H1 (cell line): ENCODE results near the gene PAX6. TPM values are rescaled to one million over a fixed set of nuclear protein-coding genes. Genes with fewer than 3 reads are reported as not detected.

Experiments used
- CTCF ChIA-PET: fragments of 300-600 bp; sonication (Branson Sonifier 250); formaldehyde crosslinking; loops from one replicate; lab custom pipeline; 2021; ENCODE audit not compliant: partially characterized antibody; lab: Charles Lee
- POLR2A ChIA-PET: fragments of 300-600 bp; sonication (Branson Sonifier 250); formaldehyde crosslinking; loops from one replicate; lab custom pipeline; 2021; ENCODE audit warnings: inconsistent platforms; ENCODE audit not compliant: partially characterized antibody; lab: Charles Lee
- DNase-seq, 2 experiments: peaks; one replicate each; pipeline versions ENCODE4 v3.0.0 to v3.0.0-alpha.2; 2010 to 2022; ENCODE audit warnings: low spot score in 2 of 2, low read depth in 1 of 2, mixed read lengths in 1 of 2
- FAIRE-seq: peaks from 2 replicates; lab custom pipeline; 2011; peaks lifted over from hg19 to GRCh38; lab: Jason Lieb, UNC
- H2AFZ ChIP-seq: 2 replicates; pipeline ENCODE4 v1.8.1; 2012; ENCODE audit warnings: low read length, inconsistent platforms
- H2AK5ac ChIP-seq: 2 replicates; pipeline ENCODE4 v1.6.1; 2013; ENCODE audit warnings: low read depth, low read length
- H2BK120ac ChIP-seq: replicated peaks from 2 replicates; pipeline ENCODE3; 2013; ENCODE audit warnings: low read depth, low read length, inconsistent platforms
- H2BK12ac ChIP-seq: 2 replicates; pipeline ENCODE4 v1.6.1; 2013; ENCODE audit warnings: low read depth, low read length
- H2BK15ac ChIP-seq: 2 replicates; pipeline ENCODE4 v1.6.1; 2013; ENCODE audit warnings: low read length
- H2BK20ac ChIP-seq: 2 replicates; pipeline ENCODE4 v1.6.1; 2013; ENCODE audit warnings: low read length
- H2BK5ac ChIP-seq: 2 replicates; pipeline ENCODE4 v1.6.1; 2013; ENCODE audit warnings: low read depth, low read length
- H3K14ac ChIP-seq: 2 replicates; pipeline ENCODE4 v1.6.1; 2013; ENCODE audit warnings: inconsistent platforms; ENCODE audit not compliant: insufficient read length
- H3K18ac ChIP-seq: 2 replicates; pipeline ENCODE4 v1.6.1; 2013; ENCODE audit warnings: low read length; ENCODE audit errors: extremely low read depth
- H3K23ac ChIP-seq: 2 replicates; pipeline ENCODE4 v1.6.1; 2013; ENCODE audit warnings: inconsistent platforms; ENCODE audit not compliant: insufficient read length
- H3K23me2 ChIP-seq: 2 replicates; pipeline ENCODE4 v1.6.1; 2013; ENCODE audit warnings: low read depth, low read length
- H3K27ac ChIP-seq: 2 replicates; pipeline ENCODE4 v1.6.1; 2011; ENCODE audit warnings: low read depth, low read length, inconsistent platforms
- H3K27me3 ChIP-seq, 4 experiments: replicated peaks in 1 of 4; 1 replicate in 1 of 4; 2 replicates in 3 of 4; pipeline versions ENCODE4 v1.6.1 to v1.8.1; 2011 to 2013; ENCODE audit warnings: low read length in 3 of 4, mild to moderate bottlenecking in 3 of 4, inconsistent platforms in 2 of 4, mixed read lengths in 2 of 4, moderate library complexity in 1 of 4; ENCODE audit not compliant: control insufficient read depth in 3 of 4, insufficient read depth in 3 of 4; ENCODE audit errors: extremely low read depth in 1 of 4
- H3K36me3 ChIP-seq, 4 experiments: 2 replicates each; pipeline versions ENCODE4 v1.6.1 to v1.8.1; 2011 to 2013; ENCODE audit warnings: mild to moderate bottlenecking in 4 of 4, low read length in 3 of 4, moderate library complexity in 2 of 4, control low read depth in 1 of 4, inconsistent platforms in 1 of 4; ENCODE audit not compliant: insufficient read depth in 4 of 4, control insufficient read depth in 2 of 4
- H3K4ac ChIP-seq: replicated peaks from 2 replicates; pipeline ENCODE3; 2013; ENCODE audit warnings: low read length, low read depth, mixed read lengths, inconsistent platforms; ENCODE audit not compliant: insufficient read length
- H3K4me1 ChIP-seq, 4 experiments: replicated peaks in 1 of 4; 1 replicate in 1 of 4; 2 replicates in 3 of 4; pipeline versions ENCODE4 v1.6.1 to v1.8.1; 2011 to 2013; ENCODE audit warnings: low read length in 3 of 4, inconsistent platforms in 2 of 4, mixed read lengths in 1 of 4; ENCODE audit not compliant: insufficient read depth in 4 of 4, control insufficient read depth in 3 of 4
- H3K4me2 ChIP-seq, 2 experiments: 2 replicates each; pipeline versions ENCODE4 v1.6.1 to v1.8.1; 2011 to 2013; ENCODE audit warnings: low read depth in 2 of 2, low read length in 2 of 2, control low read depth in 1 of 2, inconsistent platforms in 1 of 2, mild to moderate bottlenecking in 1 of 2; ENCODE audit not compliant: insufficient read depth in 1 of 2
- H3K4me3 ChIP-seq, 4 experiments: fragments of 200-600, 300-600 bp in 1 of 4; sonication (generic), shearing (Covaris generic), sonication (Bioruptor Twin) in 1 of 4; 2 replicates each; pipeline versions ENCODE4 v1.5.1 to v1.8.1; 2011 to 2016; ENCODE audit warnings: low read length in 4 of 4, low read depth in 3 of 4, control low read depth in 2 of 4, inconsistent platforms in 2 of 4, mild to moderate bottlenecking in 2 of 4, mixed read lengths in 1 of 4, moderate library complexity in 1 of 4; ENCODE audit not compliant: insufficient read depth in 2 of 4; ENCODE audit errors: extremely low read depth in 1 of 4
- H3K56ac ChIP-seq: replicated peaks from 2 replicates; pipeline ENCODE3; 2013; ENCODE audit warnings: low read depth, mild to moderate bottlenecking, mixed read lengths, low read length, inconsistent platforms; ENCODE audit not compliant: insufficient read length
- H3K79me1 ChIP-seq: 2 replicates; pipeline ENCODE4 v1.6.1; 2013; ENCODE audit warnings: low read depth, low read length, control low read depth
- H3K79me2 ChIP-seq, 2 experiments: 2 replicates each; pipeline versions ENCODE4 v1.6.1 to v1.8.1; 2012 to 2013; ENCODE audit warnings: low read length in 2 of 2, mild to moderate bottlenecking in 2 of 2, inconsistent platforms in 1 of 2; ENCODE audit not compliant: insufficient read depth in 2 of 2, control insufficient read depth in 1 of 2
- H3K9ac ChIP-seq, 4 experiments: replicated peaks in 1 of 4; 1 replicate in 1 of 4; 2 replicates in 3 of 4; pipeline versions ENCODE4 v1.6.1 to v1.8.1; 2011 to 2013; ENCODE audit warnings: low read depth in 3 of 4, low read length in 3 of 4, control low read depth in 2 of 4, mild to moderate bottlenecking in 2 of 4, moderate library complexity in 2 of 4, inconsistent platforms in 1 of 4; ENCODE audit errors: extremely low read depth in 1 of 4
- H3K9me3 ChIP-seq, 2 experiments: 2 replicates each; pipeline versions ENCODE4 v1.6.1 to v1.8.1; 2012 to 2013; ENCODE audit warnings: mild to moderate bottlenecking in 2 of 2, moderate library complexity in 2 of 2, control low read depth in 1 of 2, inconsistent platforms in 1 of 2, low read depth in 1 of 2, low read length in 1 of 2, mixed read lengths in 1 of 2; ENCODE audit not compliant: insufficient read depth in 2 of 2
- H4K20me1 ChIP-seq, 2 experiments: replicated peaks in 1 of 2; 2 replicates each; pipeline versions ENCODE3 to v1.8.1; 2011 to 2013; ENCODE audit warnings: inconsistent platforms in 2 of 2, low read length in 2 of 2, mild to moderate bottlenecking in 1 of 2; ENCODE audit not compliant: insufficient read depth in 2 of 2, control insufficient read depth in 1 of 2
- H4K5ac ChIP-seq: 2 replicates; pipeline ENCODE4 v1.6.1; 2013; ENCODE audit warnings: low read length, low read depth, mixed read lengths, inconsistent platforms; ENCODE audit not compliant: insufficient read length
- H4K8ac ChIP-seq: 2 replicates; pipeline ENCODE4 v1.8.0; 2013; ENCODE audit warnings: mild to moderate bottlenecking, moderate library complexity, low read length, inconsistent platforms; ENCODE audit not compliant: insufficient read depth; ENCODE audit errors: extremely low read depth
- H4K91ac ChIP-seq: replicated peaks from 2 replicates; pipeline ENCODE3; 2013; ENCODE audit warnings: low read length, mixed read lengths, inconsistent platforms; ENCODE audit not compliant: insufficient read length
- ATF2 ChIP-seq: IDR thresholded peaks from 2 replicates; pipeline ENCODE4 v1.6.1; 2012; ENCODE audit warnings: low read length, inconsistent platforms
- ATF3 ChIP-seq: IDR thresholded peaks from 2 replicates; pipeline ENCODE4 v1.6.1; 2011; ENCODE audit warnings: low read depth, mild to moderate bottlenecking, low read length; ENCODE audit not compliant: insufficient read depth
- CBX8 ChIP-seq: fragments of 300-800, 300-1000 bp; sonication (generic); IDR thresholded peaks from 2 replicates; pipeline ENCODE4 v1.7.1; 2016; ENCODE audit warnings: low read depth, low read length, borderline replicate concordance
- E2F6 ChIP-seq: IDR thresholded peaks from 2 replicates; pipeline ENCODE4 v1.6.1; 2012; ENCODE audit warnings: inconsistent platforms
- GABPA ChIP-seq: IDR thresholded peaks from 2 replicates; pipeline ENCODE4 v1.6.1; 2011; ENCODE audit warnings: mild to moderate bottlenecking, low read length, moderate library complexity, borderline replicate concordance; ENCODE audit not compliant: insufficient read depth
- RBBP5 ChIP-seq: IDR thresholded peaks from 2 replicates; pipeline ENCODE4 v1.7.1; 2012; ENCODE audit warnings: low read depth, mild to moderate bottlenecking, inconsistent platforms, low read length, moderate library complexity, borderline replicate concordance
- RFX5 ChIP-seq: IDR thresholded peaks from 2 replicates; pipeline ENCODE4 v1.6.1; 2011; ENCODE audit warnings: low read depth, low read length, improper control_type of control experiment, borderline replicate concordance
- SRF ChIP-seq: IDR thresholded peaks from 2 replicates; pipeline ENCODE4 v1.6.1; 2011; ENCODE audit warnings: mild to moderate bottlenecking, low read depth, low read length, moderate library complexity
- TAF7 ChIP-seq: optimal IDR thresholded peaks from 2 replicates; pipeline ENCODE3; 2011; ENCODE audit warnings: low read depth, mild to moderate bottlenecking, inconsistent platforms, low read length, moderate library complexity, borderline replicate concordance
- ZNF274 ChIP-seq: IDR thresholded peaks from 2 replicates; pipeline ENCODE4 v1.7.0; 2012; ENCODE audit warnings: low read length, borderline replicate concordance; ENCODE audit errors: extremely low read depth
- WGBS, 2 experiments: shearing (Covaris generic) in 1 of 2; methylation state at CpG; one replicate each; pipeline versions ENCODE4 v1.1.6 to v1.1.7; 2013 to 2015; ENCODE audit warnings: low lambda C conversion rate in 2 of 2, mixed read lengths in 2 of 2, inconsistent platforms in 1 of 2, low coverage in 1 of 2, missing lambda C conversion rate in 1 of 2; ENCODE audit not compliant: insufficient replicate concordance in 2 of 2, insufficient coverage in 1 of 2, insufficient read length in 1 of 2; ENCODE audit errors: extremely low coverage in 1 of 2, missing lambda C conversion rate in 1 of 2; 5-methylcytosine and 5-hydroxymethylcytosine counted together
- polyA plus RNA-seq, 7 experiments: library from polyadenylated mRNA; depleted of rRNA in 3 of 7; stranded (reverse) in 5 of 7; unstranded in 2 of 7; fragments of >200 nt in 5 of 7; fragments of 200-250 nt in 2 of 7; gene quantifications; 1 replicate in 5 of 7; 2 replicates in 1 of 7; 4 replicates in 1 of 7; pipeline versions ENCODE4 v1.2.1 to v1.2.3, GENCODE V29; 2011 to 2013; ENCODE audit warnings: missing spikeins in 2 of 7, mixed read lengths in 2 of 7
- total RNA-seq: library from RNA; stranded (reverse); fragmentation: NEBNext Ultra II Directional; extraction: Animal tissue kit (Norgen Biotek cat#: 25700); gene quantifications from 2 replicates; pipeline ENCODE4 v1.2.1, GENCODE V29; 2021

The PAX6 gene
- total and polyA plus RNA-seq, 2 of the 8 experiments (the other 6 are each of a cell fraction or from before 2014, with no cell fraction given), result 0.30 to 0.65 TPM

GRCh38 chr11:31740131-31740530 lies 71.0 kb downstream of the PAX6 start:
- Histone ChIP-seq H3K14ac (no peak overlapping the region), H3K23ac (no peak overlapping the region), H3K9me3 (peaks cover 12 to 16% of the 10 kb centered on the region in 2 experiments), H3K79me1 (no peaks in the 10 kb centered on the region), H3K27me3 (no peaks in the 10 kb centered on the region), H3K4me2 (no peak overlapping the region), H4K91ac (no peak overlapping the region), H2BK15ac (no peak overlapping the region), H3K23me2 (no peaks in the 10 kb centered on the region), H3K4me1 (no peaks in the 10 kb centered on the region), H2BK120ac (no peak overlapping the region), H3K4me3 (no peak overlapping the region), H3K27ac (no peak overlapping the region), H4K20me1 (no peaks in the 10 kb centered on the region), H4K8ac (no peak overlapping the region), H2BK5ac (no peak overlapping the region), H4K5ac (no peak overlapping the region), H2BK12ac (no peak overlapping the region), H2BK20ac (no peak overlapping the region), H3K4ac (no peak overlapping the region), H2AFZ (no peak overlapping the region), H3K9ac (no peak overlapping the region), H3K18ac (no peak overlapping the region), H3K56ac (no peak overlapping the region), H3K79me2 (no peaks in the 10 kb centered on the region), H3K36me3 (peaks cover 0 to 4% (median 1%) of the 10 kb centered on the region in 4 experiments; a peak in 1 of 8 replicates), H2AK5ac (no peak overlapping the region)
- FAIRE-seq (no peak), DNase-seq (no peak)
- WGBS, 2 experiments, result 86% methylated on average over 1 of the region's 1 CpG; no CpG with 5 or more reads in 1 of the 2 experiments
- POLR2A ChIA-PET, result no interaction called here
- CTCF ChIA-PET, result no interaction called here
- TF ChIP-seq RBBP5 (no peak), GABPA (no peak), SRF (no peak), TAF7 (no peak), CBX8 (no peak), ATF2 (no peak), RFX5 (no peak), ZNF274 (no peak), ATF3 (no peak), E2F6 (no peak)
